Suprapubic skin (tissue), 4 donors: ENCODE data around the gene SKAP1. TPM values are rescaled to one million over a fixed set of nuclear protein-coding genes. Genes with fewer than 3 reads are reported as not detected.

Experiments used
- DNase-seq, 2 donors: peaks; one replicate each; pipeline ENCODE4 v3.0.0-alpha.2; 2019; ENCODE audit warnings: low spot score in 2 of 2
- H3K27ac ChIP-seq: fragments of 200-600 bp; sonication (generic); one replicate; pipeline ENCODE4 v1.5.1; 2019
- H3K27me3 ChIP-seq: fragments of 200-600 bp; sonication (generic); one replicate; pipeline ENCODE4 v1.5.1; 2019
- H3K36me3 ChIP-seq: fragments of 200-600 bp; sonication (generic); one replicate; pipeline ENCODE4 v1.5.1; 2019
- H3K4me1 ChIP-seq: fragments of 200-600 bp; sonication (generic); one replicate; pipeline ENCODE4 v1.5.1; 2019
- H3K4me3 ChIP-seq: fragments of 200-600 bp; sonication (generic); one replicate; pipeline ENCODE4 v1.5.1; 2019; ENCODE audit warnings: mild to moderate bottlenecking
- H3K9me3 ChIP-seq: fragments of 200-600 bp; sonication (generic); one replicate; pipeline ENCODE4 v1.5.1; 2019
- EP300 ChIP-seq: sonication (generic); formaldehyde crosslinking; IDR thresholded peaks from one replicate; pipeline ENCODE4 v1.6.1; 2017; ENCODE audit warnings: antibody characterized with exemption
- POLR2A ChIP-seq, 2 donors: fragments of 450-650 bp; IDR thresholded peaks; one replicate each; pipeline ENCODE4 v1.6.1; 2017; ENCODE audit warnings: antibody characterized with exemption in 2 of 2, mild to moderate bottlenecking in 2 of 2, moderate library complexity in 2 of 2
- POLR2AphosphoS5 ChIP-seq, 3 donors: sonication (generic); formaldehyde crosslinking; IDR thresholded peaks; one replicate each; pipeline ENCODE4 v1.6.1; 2017; ENCODE audit warnings: antibody characterized with exemption in 3 of 3
- WGBS: methylation state at CpG from one replicate; pipeline ENCODE4 v1.1.5; 2018; 5-methylcytosine and 5-hydroxymethylcytosine counted together
- total RNA-seq, 4 donors: library from RNA; depleted of rRNA; stranded (reverse); fragments of >200 nt; gene quantifications; one replicate each; pipeline ENCODE4 v1.1.0, GENCODE V29; 2016
- TF ChIP-seq, protein P1 (sequence below), 2 donors: fragments of 200-600 bp in 1 of 2; fragments of 450-650 bp in 1 of 2; sonication (generic) in 1 of 2; IDR thresholded peaks; one replicate each; pipeline ENCODE4 v1.5.1; 2016 to 2019; ENCODE audit warnings: antibody characterized with exemption in 2 of 2, mild to moderate bottlenecking in 1 of 2, moderate library complexity in 1 of 2

SKAP1 gene
- total RNA-seq, 4 donors from 2014 or later = 1.0 to 1.5 TPM; not detected in 2

DNA sequence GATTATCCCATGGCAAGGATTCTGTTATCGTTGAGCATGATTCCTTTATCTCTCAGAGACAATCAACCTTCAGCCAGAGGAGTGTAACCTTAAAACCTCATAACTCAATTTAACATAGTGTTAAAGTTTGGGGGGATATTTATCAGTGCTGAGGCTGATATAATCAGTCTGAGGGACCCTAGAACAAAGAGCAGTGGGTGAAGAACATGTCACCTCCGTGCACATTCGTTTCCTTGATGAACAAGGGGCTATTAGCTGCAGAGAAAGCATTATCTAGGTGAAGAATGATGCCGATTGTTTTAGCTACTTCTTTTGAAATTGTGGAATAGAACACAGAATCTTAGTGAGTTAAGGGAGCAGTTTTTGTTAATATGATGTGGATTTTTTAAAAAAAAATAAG is 99.1 kb downstream of the SKAP1 start:
- peaks cover 94% of the 10 kb centered on the region for H3K27me3 ChIP-seq

DNA sequence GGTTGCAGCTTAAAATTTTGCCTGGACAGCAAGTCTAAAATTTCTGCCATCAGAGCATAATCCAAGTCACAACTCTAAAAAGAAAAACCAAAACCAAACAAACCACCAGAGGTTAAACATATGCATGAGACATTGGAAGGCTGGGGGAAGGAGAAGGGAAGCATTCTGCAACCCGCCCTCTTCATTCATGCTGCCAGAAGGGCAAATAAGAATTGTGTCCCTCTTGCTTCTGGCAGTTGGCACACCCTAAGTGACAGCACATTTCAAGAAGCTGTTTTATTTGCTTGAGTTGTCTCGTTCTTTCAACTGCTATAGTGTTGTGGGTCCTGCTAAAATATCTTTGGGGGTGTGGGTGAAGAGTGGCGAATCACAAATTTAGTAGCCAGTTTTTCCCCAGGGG is 99.6 kb downstream of the SKAP1 start:
- no peak overlapping the region for H3K27ac ChIP-seq
- TF ChIP-seq POLR2AphosphoS5 (IDR thresholded peaks at IDR 0.05) (no peak), POLR2A (IDR thresholded peaks at IDR 0.05) (no peak), EP300 (no peak)
- TF ChIP-seq, protein P1, sequence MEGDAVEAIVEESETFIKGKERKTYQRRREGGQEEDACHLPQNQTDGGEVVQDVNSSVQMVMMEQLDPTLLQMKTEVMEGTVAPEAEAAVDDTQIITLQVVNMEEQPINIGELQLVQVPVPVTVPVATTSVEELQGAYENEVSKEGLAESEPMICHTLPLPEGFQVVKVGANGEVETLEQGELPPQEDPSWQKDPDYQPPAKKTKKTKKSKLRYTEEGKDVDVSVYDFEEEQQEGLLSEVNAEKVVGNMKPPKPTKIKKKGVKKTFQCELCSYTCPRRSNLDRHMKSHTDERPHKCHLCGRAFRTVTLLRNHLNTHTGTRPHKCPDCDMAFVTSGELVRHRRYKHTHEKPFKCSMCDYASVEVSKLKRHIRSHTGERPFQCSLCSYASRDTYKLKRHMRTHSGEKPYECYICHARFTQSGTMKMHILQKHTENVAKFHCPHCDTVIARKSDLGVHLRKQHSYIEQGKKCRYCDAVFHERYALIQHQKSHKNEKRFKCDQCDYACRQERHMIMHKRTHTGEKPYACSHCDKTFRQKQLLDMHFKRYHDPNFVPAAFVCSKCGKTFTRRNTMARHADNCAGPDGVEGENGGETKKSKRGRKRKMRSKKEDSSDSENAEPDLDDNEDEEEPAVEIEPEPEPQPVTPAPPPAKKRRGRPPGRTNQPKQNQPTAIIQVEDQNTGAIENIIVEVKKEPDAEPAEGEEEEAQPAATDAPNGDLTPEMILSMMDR (IDR thresholded peaks at IDR 0.05) = no peak
- no peak overlapping the region for H3K4me3 ChIP-seq
- 58% methylated on average over 3 of the region's 3 CpGs for WGBS
- H3K36me3 ChIP-seq = no peaks in the 10 kb centered on the region
- H3K4me1 ChIP-seq = no peaks in the 10 kb centered on the region
- no peak for DNase-seq
- H3K9me3 ChIP-seq = no peaks in the 10 kb centered on the region
- peaks cover 94% of the 10 kb centered on the region for H3K27me3 ChIP-seq

More for the DNA sequence above, 99.1 kb downstream of the SKAP1 start:
- WGBS = 73% methylated on average over 4 of the region's 4 CpGs
- TF ChIP-seq POLR2AphosphoS5 (IDR thresholded peaks at IDR 0.05) (no peak), POLR2A (IDR thresholded peaks at IDR 0.05) (no peak)
- H3K4me1 ChIP-seq = no peaks in the 10 kb centered on the region
- H3K4me3 ChIP-seq = no peak overlapping the region
- H3K36me3 ChIP-seq = no peaks in the 10 kb centered on the region
- no peaks in the 10 kb centered on the region for H3K9me3 ChIP-seq
- no peak overlapping the region for H3K27ac ChIP-seq
- no peak for DNase-seq

DNA sequence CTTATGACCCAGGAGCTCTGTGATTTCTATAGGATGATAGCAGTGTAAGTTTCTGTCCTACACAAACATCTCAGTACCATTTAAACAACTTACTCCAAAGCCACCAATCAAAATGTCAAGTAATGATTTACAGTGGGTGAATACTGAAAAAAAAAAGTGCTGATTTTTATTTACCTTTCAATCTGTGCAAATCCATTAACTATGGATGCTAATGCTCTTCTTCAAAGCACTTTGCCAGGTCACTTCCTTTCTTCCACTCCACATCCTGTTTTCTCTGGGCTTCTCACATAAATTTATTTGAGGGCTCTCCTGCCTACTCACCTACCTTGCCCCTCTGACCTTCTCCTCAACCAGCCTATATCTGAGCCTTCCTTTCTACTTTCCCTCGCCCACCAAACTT is 101.6 kb downstream of the SKAP1 start:
- TF ChIP-seq EP300 (no peak), POLR2A (IDR thresholded peaks at IDR 0.05) (no peak), POLR2AphosphoS5 (IDR thresholded peaks at IDR 0.05) (no peak)
- TF ChIP-seq, protein P1 (IDR thresholded peaks at IDR 0.05) = no peak
- Histone ChIP-seq H3K4me3 (no peak overlapping the region), H3K4me1 (no peaks in the 10 kb centered on the region), H3K36me3 (no peaks in the 10 kb centered on the region), H3K27ac (no peak overlapping the region), H3K9me3 (no peaks in the 10 kb centered on the region), H3K27me3 (peaks cover 83% of the 10 kb centered on the region)
- no peak for DNase-seq
- WGBS = 85% methylated on average over 1 of the region's 1 CpG

DNA sequence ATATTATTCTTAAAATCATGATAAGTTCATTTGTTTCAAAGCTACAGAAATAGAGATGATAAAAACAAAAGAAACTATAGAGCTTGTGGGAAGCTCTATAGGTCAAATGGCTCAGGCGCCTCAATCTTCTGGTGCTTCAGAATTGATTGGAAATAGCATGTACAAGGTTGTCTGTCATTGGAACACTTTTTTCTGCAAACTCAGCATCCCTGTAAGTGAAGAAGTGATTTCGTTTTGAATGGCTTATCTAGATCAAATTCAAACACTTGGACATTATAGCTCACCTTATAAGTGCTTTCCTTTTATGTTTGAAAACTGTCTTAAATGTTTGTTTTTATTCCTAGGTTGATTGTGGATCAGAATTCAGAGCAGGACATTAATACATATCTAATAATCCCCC is 103.7 kb downstream of the SKAP1 start:
- H3K27me3 ChIP-seq = peaks cover 76% of the 10 kb centered on the region
- H3K4me1 ChIP-seq = no peaks in the 10 kb centered on the region
- H3K27ac ChIP-seq = no peak overlapping the region
- no peaks in the 10 kb centered on the region for H3K36me3 ChIP-seq
- H3K4me3 ChIP-seq = no peak overlapping the region
- DNase-seq = no peak
- WGBS = 70% methylated on average over 2 of the region's 2 CpGs
- TF ChIP-seq, protein P1 (IDR thresholded peaks at IDR 0.05) = no peak
- TF ChIP-seq POLR2AphosphoS5 (IDR thresholded peaks at IDR 0.05) = no peak
- TF ChIP-seq EP300 = no peak
- TF ChIP-seq POLR2A (IDR thresholded peaks at IDR 0.05) = no peak
- no peaks in the 10 kb centered on the region for H3K9me3 ChIP-seq

DNA sequence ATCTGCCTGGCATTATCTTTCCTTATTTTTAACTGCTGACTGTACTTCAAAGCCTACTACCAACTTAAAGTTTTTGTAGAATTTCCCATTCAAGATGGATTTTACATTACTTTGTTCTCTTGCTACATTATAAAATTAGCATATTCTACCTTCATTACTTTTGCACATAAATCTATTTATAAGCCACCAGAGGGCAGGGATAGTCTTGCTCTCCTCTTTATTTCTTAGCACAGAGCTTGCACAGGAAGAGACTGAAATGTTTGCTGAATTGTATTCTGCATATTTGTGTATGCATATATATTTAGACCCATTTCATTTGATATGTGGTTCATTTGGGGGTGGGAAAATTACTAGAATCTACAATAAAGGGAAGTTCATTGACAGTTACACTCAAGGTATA is 108.0 kb downstream of the SKAP1 start:
- Histone ChIP-seq H3K4me3 (no peak overlapping the region), H3K4me1 (no peaks in the 10 kb centered on the region), H3K9me3 (no peaks in the 10 kb centered on the region), H3K27ac (no peak overlapping the region), H3K27me3 (peaks cover 60% of the 10 kb centered on the region), H3K36me3 (no peaks in the 10 kb centered on the region)
- no peak for DNase-seq
- TF ChIP-seq EP300 (no peak), POLR2AphosphoS5 (IDR thresholded peaks at IDR 0.05) (no peak), POLR2A (IDR thresholded peaks at IDR 0.05) (no peak)
- TF ChIP-seq, protein P1 (IDR thresholded peaks at IDR 0.05) = no peak

DNA sequence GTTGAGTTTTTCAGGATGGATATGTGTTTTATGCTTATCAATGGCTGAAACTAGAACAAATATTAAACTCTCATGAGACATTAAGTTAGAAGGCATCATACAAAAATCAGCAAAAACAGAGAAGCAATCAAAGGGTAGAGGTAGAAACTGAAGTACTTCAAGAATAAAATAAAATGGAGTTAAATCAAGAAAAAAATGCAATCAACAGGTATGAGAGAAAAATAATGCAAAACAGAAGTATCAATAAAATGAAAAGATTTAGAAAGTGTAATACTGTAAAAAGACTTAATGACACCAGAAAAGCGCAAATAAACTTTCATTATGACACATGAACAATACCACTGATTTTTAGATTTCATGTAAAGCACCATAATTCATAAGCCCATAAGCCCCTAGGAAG is 112.3 kb downstream of the SKAP1 start:
- TF ChIP-seq POLR2AphosphoS5 (IDR thresholded peaks at IDR 0.05) (no peak), EP300 (no peak), POLR2A (IDR thresholded peaks at IDR 0.05) (no peak)
- TF ChIP-seq, protein P1 (IDR thresholded peaks at IDR 0.05) = no peak
- no peak overlapping the region for H3K27ac ChIP-seq
- peaks cover 72% of the 10 kb centered on the region for H3K27me3 ChIP-seq
- H3K9me3 ChIP-seq = no peaks in the 10 kb centered on the region
- no peaks in the 10 kb centered on the region for H3K4me1 ChIP-seq
- no peak for DNase-seq
- 92% methylated on average over 1 of the region's 1 CpG for WGBS
- H3K36me3 ChIP-seq = no peaks in the 10 kb centered on the region
- H3K4me3 ChIP-seq = no peak overlapping the region
